Karpas-422 (cell line): ENCODE measurements around the gene RNASE12. TPM values are rescaled to one million over a fixed set of nuclear protein-coding genes. Genes with fewer than 3 reads are reported as not detected.
"Not testable (repeated sequence)": the region's sequence is repeated elsewhere in the genome, so short reads cannot be mapped to it uniquely, and the experiment has no call there.

ENCODE experiments used
- DNase-seq: peaks from one replicate; pipeline ENCODE4 v3.0.0-alpha.2; 2015
- H2AFZ ChIP-seq: fragments of 200-600 bp; sonication (generic); 2 replicates; pipeline ENCODE4 v1.6.1; 2014; ENCODE audit warnings: antibody characterized with exemption, low read length, mixed read lengths
- H3K27ac ChIP-seq: fragments of 200-600 bp; sonication (generic); 2 replicates; pipeline ENCODE4 v1.5.1; 2014; ENCODE audit warnings: mild to moderate bottlenecking, low read length, moderate library complexity
- H3K27me3 ChIP-seq: fragments of 200-600 bp; sonication (generic); 2 replicates; pipeline ENCODE4 v1.6.1; 2014; ENCODE audit warnings: low read length, mixed read lengths
- H3K36me3 ChIP-seq: fragments of 200-600 bp; sonication (generic); 2 replicates; pipeline ENCODE4 v1.6.1; 2014; ENCODE audit warnings: low read length, mixed read lengths; ENCODE audit not compliant: insufficient read depth
- H3K4me1 ChIP-seq: fragments of 200-600 bp; sonication (generic); 2 replicates; pipeline ENCODE4 v1.6.1; 2014; ENCODE audit warnings: mild to moderate bottlenecking, low read length, mixed read lengths
- H3K4me2 ChIP-seq: fragments of 200-600 bp; sonication (generic); 2 replicates; pipeline ENCODE4 v1.6.1; 2014; ENCODE audit warnings: low read length, low read depth, mild to moderate bottlenecking; ENCODE audit not compliant: poor library complexity, severe bottlenecking
- H3K4me3 ChIP-seq: fragments of 200-600 bp; sonication (generic); 2 replicates; pipeline ENCODE4 v1.5.1; 2014; ENCODE audit warnings: mild to moderate bottlenecking, antibody characterized with exemption, low read length, mixed read lengths
- H3K79me2 ChIP-seq: fragments of 200-600 bp; sonication (generic); 2 replicates; pipeline ENCODE4 v1.6.1; 2014; ENCODE audit warnings: mild to moderate bottlenecking, low read length, mixed read lengths
- H3K9ac ChIP-seq: fragments of 200-600 bp; sonication (generic); 2 replicates; pipeline ENCODE4 v1.6.0; 2014; ENCODE audit warnings: low read length
- H3K9me2 ChIP-seq: fragments of 200-600 bp; sonication (generic), shearing (Covaris generic); replicated peaks from 2 replicates; pipeline ENCODE4 v1.6.0; 2014; ENCODE audit warnings: mild to moderate bottlenecking, low read length, moderate library complexity; ENCODE audit not compliant: insufficient read depth
- H3K9me3 ChIP-seq: fragments of 300-700, 200-600 bp; sonication (generic); 2 replicates; pipeline ENCODE4 v1.6.1; 2014; ENCODE audit warnings: low read length, mixed read lengths
- H4K20me1 ChIP-seq: fragments of 200-600 bp; sonication (generic); 2 replicates; pipeline ENCODE4 v1.6.1; 2014; ENCODE audit warnings: mild to moderate bottlenecking, antibody characterized with exemption, low read length, low read depth; ENCODE audit not compliant: insufficient read depth
- total RNA-seq: library from RNA; depleted of rRNA; stranded (reverse); fragments of >200 nt; shearing (Covaris generic); gene quantifications from 2 replicates; pipeline ENCODE4 v1.2.3, GENCODE V29; 2014; ENCODE audit warnings: low replicate concordance

The RNASE12 gene
- total RNA-seq, 1 experiment from 2014 or later, result not detected

DNA sequence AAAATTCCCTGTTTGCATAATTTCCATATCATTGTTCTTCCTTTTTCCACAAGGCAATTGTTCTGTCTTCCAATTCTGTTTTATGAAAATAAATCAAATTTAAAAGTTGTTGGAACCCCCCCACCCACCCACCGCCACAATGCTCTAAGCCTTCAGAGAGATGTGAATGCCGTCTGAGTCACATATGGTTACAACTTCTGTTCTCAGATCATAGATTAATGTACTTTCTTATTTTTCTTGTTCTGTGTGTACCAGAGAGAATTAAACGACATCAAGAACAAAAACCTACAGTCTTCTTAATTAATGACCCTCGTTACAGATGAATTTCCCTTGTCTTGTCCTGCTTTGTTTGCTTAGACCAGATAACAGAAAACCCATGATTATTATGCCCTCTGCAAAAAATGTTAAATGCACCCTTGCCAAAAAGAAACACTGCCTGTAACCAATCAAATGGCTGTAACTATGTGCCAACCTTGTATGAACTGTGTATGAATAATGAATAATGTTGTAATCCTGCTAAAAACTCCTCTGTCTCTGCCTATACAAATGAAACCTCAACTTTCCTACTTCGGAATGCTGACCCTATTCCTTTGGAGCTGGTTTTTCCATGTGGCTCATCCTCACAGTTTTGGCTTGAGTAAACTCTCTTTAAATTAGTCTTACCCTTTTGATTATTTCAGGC is 36.3 kb upstream of the RNASE12 start:
- no peaks in the 10 kb centered on the region for H3K36me3 ChIP-seq
- no peaks in the 10 kb centered on the region for H3K79me2 ChIP-seq
- no peak overlapping the region for H3K4me3 ChIP-seq
- no peak overlapping the region for H2AFZ ChIP-seq
- no peaks in the 10 kb centered on the region for H3K9me3 ChIP-seq
- no peak overlapping the region for H3K4me2 ChIP-seq
- no peak overlapping the region for H3K27ac ChIP-seq
- H3K4me1 ChIP-seq, result peaks cover 21% of the 10 kb centered on the region
- no peak for DNase-seq
- no peaks in the 10 kb centered on the region for H3K27me3 ChIP-seq
- no peaks in the 10 kb centered on the region for H3K9me2 ChIP-seq
- no peaks in the 10 kb centered on the region for H4K20me1 ChIP-seq
- no peak overlapping the region for H3K9ac ChIP-seq

DNA sequence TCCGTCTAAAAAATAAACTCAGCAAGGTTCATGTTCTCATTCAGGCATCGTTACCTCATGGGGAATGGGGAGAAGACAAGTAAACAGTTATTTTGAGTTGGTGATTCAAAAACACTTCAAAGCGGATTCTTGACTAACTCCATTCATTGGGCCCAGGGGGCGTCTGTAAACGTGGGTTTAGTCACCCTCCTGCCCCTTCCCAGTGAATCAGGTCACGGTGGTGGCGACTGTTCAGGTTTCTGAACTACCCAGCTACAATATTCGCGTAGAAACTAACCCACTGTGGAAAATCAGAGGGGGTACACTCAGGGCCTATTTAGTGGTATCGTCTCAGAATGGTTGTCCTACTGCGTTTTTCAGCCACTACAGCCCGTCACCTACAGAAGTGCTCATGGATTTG is 35.1 kb upstream of the RNASE12 start:
- Histone ChIP-seq H3K9me2 (no peaks in the 10 kb centered on the region), H3K36me3 (no peaks in the 10 kb centered on the region), H3K9me3 (no peaks in the 10 kb centered on the region), H2AFZ (no peak overlapping the region), H3K27me3 (no peaks in the 10 kb centered on the region), H3K9ac (no peak overlapping the region), H3K4me3 (no peak overlapping the region), H3K79me2 (no peaks in the 10 kb centered on the region), H4K20me1 (no peaks in the 10 kb centered on the region), H3K27ac (no peak overlapping the region), H3K4me1 (peaks cover 15% of the 10 kb centered on the region; the same call in 1 of the 2 replicates), H3K4me2 (no peak overlapping the region)
- no peak for DNase-seq

DNA sequence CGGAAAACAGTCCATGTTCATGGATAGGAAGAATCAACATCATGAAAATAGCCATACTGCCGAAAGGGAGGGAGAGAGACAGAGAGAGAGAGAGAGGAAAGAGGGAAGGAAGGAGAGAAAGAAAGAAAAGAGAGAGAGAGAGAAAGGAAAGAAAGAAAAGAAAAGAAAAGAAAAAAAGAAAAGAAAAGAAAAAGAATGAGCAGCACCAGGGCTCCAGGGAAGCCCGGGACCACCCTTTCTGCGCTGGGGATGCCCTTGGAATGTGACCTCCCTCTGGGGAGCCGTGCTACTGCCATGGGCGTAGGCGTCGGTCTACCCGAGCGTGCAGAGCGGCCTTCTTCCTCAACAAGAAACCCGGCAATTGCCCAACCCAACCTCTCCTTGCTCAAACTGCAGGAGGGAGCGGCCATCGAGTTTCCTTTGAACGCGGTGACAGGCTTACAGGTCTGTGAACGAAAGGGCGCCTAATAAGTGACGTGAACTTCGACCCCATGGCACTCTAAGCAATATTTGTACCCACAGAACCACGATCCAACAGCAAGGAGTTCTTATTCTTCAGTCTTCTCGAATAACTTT is 33.4 kb upstream of the RNASE12 start:
- Histone ChIP-seq H2AFZ (no peak overlapping the region), H3K27me3 (no peaks in the 10 kb centered on the region), H3K9ac (no peak overlapping the region), H3K9me2 (no peaks in the 10 kb centered on the region), H3K79me2 (no peaks in the 10 kb centered on the region), H3K36me3 (no peaks in the 10 kb centered on the region), H3K27ac (no peak overlapping the region), H3K4me3 (no peak overlapping the region), H3K4me2 (peak overlapping the region; percentile 39), H3K4me1 (peaks cover 13% of the 10 kb centered on the region; the same call in 1 of the 2 replicates), H3K9me3 (no peaks in the 10 kb centered on the region), H4K20me1 (no peaks in the 10 kb centered on the region)
- peak; percentile 49 for DNase-seq

DNA sequence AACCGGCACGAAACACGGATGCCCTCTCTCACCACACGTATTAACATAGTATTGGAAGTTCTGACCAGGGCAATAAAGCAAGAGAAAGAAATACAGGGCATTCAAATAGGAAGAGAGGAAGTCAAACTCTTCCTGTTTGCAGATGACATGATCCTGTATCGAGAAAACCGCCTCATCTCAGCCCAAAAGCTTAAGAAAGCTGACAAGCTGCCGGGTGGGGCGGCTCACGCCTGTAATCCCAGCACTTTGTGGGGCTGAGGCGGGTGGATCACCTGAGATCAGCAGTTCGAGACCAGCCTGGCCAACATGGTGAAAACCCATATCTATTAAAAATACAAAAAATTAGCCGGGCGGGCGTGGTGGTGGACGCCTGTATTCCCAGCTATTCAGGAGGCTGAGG is 32.6 kb upstream of the RNASE12 start:
- H2AFZ ChIP-seq, result no peak overlapping the region
- DNase-seq, result no peak

DNA sequence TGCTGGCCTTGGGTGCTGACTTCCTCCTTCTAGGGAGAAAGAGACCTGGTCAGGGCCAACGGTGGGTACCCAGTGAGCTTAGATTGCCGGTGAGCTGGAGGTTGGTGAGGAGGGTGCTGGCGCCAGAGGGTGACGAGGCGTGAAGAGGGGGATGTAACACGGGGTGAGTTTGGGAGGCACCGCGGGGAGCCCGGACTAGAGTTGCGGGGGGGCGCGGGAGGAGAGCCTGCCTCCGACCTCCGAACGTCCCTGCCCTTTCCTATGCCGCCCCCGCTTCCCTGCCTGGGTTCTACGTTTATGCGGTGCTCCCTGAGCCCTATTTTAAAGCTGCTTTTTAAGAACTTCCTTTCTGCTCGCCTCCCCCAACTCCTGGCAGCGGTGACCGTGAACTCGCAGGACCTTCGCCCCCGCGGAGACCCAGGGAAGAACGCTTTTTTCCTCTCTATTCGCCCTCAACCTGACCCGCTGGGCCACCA is 31.7 kb upstream of the RNASE12 start:
- Histone ChIP-seq H2AFZ (0 out of 2 replicates have a peak overlapping the region, but pooled peaks have one; percentile 38), H3K4me2 (peak overlapping the region; percentile 20), H4K20me1 (no peaks in the 10 kb centered on the region), H3K4me1 (peaks cover 18% of the 10 kb centered on the region; the same call in 1 of the 2 replicates), H3K79me2 (no peaks in the 10 kb centered on the region), H3K9me2 (no peaks in the 10 kb centered on the region), H3K36me3 (no peaks in the 10 kb centered on the region), H3K9ac (peak overlapping the region; percentile 18; the same call in 1 of the 2 replicates), H3K27ac (no peak overlapping the region), H3K9me3 (no peaks in the 10 kb centered on the region), H3K4me3 (peak overlapping the region; percentile 44; the same call in 1 of the 2 replicates), H3K27me3 (no peaks in the 10 kb centered on the region)
- DNase-seq, result no peak

More for the DNA sequence above, 32.6 kb upstream of the RNASE12 start:
- Histone ChIP-seq H3K36me3 (no peaks in the 10 kb centered on the region), H3K4me1 (peaks cover 13% of the 10 kb centered on the region; the same call in 1 of the 2 replicates), H3K9me3 (no peaks in the 10 kb centered on the region), H3K27ac (no peak overlapping the region), H4K20me1 (no peaks in the 10 kb centered on the region), H3K9ac (no peak overlapping the region), H3K9me2 (no peaks in the 10 kb centered on the region), H3K4me3 (no peak overlapping the region), H3K27me3 (no peaks in the 10 kb centered on the region), H3K4me2 (no peak overlapping the region), H3K79me2 (no peaks in the 10 kb centered on the region)

DNA sequence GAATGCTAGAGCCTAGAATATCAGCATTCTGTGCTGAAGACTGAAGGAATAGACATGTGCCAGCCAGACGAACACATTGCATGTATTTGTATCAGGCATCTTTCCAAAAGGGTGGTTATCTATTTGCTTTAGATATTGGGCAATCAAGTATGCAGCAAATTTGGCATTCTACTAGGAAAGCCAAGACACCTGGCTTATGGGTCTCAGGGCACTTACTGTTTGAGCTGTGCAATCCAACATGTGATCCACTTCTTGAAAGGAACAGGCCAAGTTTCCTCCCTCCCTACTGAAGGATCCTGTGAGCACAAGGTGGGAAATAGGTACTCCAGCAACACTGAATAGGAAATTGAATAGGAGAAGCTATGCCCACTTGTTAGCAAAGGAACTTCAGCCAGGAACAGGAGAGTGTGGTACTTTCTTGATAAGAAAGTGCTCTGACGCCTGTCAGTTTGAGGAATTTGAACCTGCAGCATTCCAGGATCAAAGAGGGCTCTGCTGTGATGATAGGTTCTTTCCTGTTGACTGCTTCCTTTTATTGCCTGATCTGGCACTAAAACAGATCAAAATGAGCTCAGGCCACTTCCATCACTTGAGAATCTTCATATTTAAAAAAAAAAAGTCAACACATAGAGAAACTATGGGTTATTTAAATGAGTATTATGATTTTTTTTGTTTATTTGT is 29.8 kb upstream of the RNASE12 start:
- no peak overlapping the region for H2AFZ ChIP-seq
- no peaks in the 10 kb centered on the region for H3K27me3 ChIP-seq
- H3K9me2 ChIP-seq, result no peaks in the 10 kb centered on the region
- no peaks in the 10 kb centered on the region for H3K36me3 ChIP-seq
- no peak overlapping the region for H3K4me3 ChIP-seq
- no peaks in the 10 kb centered on the region for H3K79me2 ChIP-seq
- H3K27ac ChIP-seq, result no peak overlapping the region
- no peak overlapping the region for H3K9ac ChIP-seq
- no peak for DNase-seq
- no peaks in the 10 kb centered on the region for H4K20me1 ChIP-seq
- H3K4me2 ChIP-seq, result no peak overlapping the region
- H3K9me3 ChIP-seq, result no peaks in the 10 kb centered on the region
- H3K4me1 ChIP-seq, result peaks cover 21% of the 10 kb centered on the region; the same call in 1 of the 2 replicates

DNA sequence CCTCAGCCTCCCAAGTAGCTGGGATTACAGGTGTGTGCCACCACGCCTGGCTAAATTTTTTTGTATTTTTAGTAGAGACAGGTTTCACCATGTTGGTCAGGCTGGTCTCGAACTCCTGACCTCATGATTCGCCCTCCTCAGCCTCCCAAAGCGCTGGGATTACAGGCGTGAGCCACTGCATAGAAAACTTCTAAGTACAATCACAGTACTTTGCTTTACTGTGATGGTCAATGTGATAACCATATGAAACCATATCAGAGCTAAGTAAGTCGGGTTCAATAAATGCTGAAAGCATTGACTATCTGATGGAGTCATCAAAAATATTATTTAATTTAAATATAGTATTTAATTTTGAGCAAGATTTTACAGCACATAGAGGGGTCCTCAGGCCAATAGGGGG is 28.5 kb upstream of the RNASE12 start:
- not testable (repeated sequence) for H3K9me3 ChIP-seq, H3K27me3 ChIP-seq, H3K4me3 ChIP-seq, DNase-seq, H3K9ac ChIP-seq, H4K20me1 ChIP-seq, H3K4me2 ChIP-seq, H2AFZ ChIP-seq, H3K79me2 ChIP-seq, H3K36me3 ChIP-seq, H3K27ac ChIP-seq, H3K9me2 ChIP-seq
- H3K4me1 ChIP-seq, result peaks cover 24% of the 10 kb centered on the region

DNA sequence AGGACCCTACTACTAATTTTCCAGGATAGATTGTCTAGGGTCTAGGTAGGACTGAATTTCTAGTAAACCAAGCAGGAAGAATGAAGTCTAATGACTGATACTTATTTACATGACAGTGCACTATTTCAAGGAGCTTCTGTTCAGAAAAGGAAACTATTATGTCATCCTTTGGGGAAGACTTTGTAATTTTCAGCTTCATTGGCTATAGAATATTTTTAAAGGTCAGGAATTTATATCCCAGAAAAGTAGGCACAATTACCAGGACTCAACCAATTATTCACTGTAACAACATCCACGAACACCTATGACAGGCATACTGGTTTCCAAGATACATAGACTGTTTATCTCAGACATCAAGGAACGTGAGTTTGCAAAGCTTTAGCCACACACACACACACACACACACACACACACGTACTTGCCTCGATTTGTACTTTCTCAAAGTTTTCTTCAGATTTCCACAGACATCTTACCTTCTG is 27.1 kb upstream of the RNASE12 start:
- no peak overlapping the region for H3K4me2 ChIP-seq
- no peaks in the 10 kb centered on the region for H4K20me1 ChIP-seq
- no peaks in the 10 kb centered on the region for H3K36me3 ChIP-seq
- H3K27me3 ChIP-seq, result no peaks in the 10 kb centered on the region
- peaks cover 31% of the 10 kb centered on the region for H3K4me1 ChIP-seq
- no peaks in the 10 kb centered on the region for H3K9me3 ChIP-seq
- H3K9me2 ChIP-seq, result no peaks in the 10 kb centered on the region
- H3K4me3 ChIP-seq, result no peak overlapping the region
- DNase-seq, result no peak
- no peak overlapping the region for H3K9ac ChIP-seq
- no peak overlapping the region for H2AFZ ChIP-seq
- H3K79me2 ChIP-seq, result no peaks in the 10 kb centered on the region
- no peak overlapping the region for H3K27ac ChIP-seq
